GM19239 (cell line): ENCODE results near the gene AIDA.
A peak's percentile ranks its signal among the peaks of the same experiment; 100 is the strongest.
"Not testable (repeated sequence)": the region's sequence is repeated elsewhere in the genome, so short reads cannot be mapped to it uniquely, and the experiment has no call there.

Source experiments
- DNase-seq: peaks from one replicate; pipeline ENCODE4 v3.0.0; 2011; ENCODE audit warnings: low spot score; ENCODE audit not compliant: insufficient read length
- FAIRE-seq: peaks from 2 replicates; lab custom pipeline; 2011; peaks lifted over from hg19 to GRCh38; lab: Jason Lieb, UNC

The AIDA gene

GRCh38 chr1:222712253-222713090, at the start of gene AIDA, which contains the start of gene BROX:
TSS of gene AIDA (minus strand) at chr1:222712491. CDS start at chr1:222712317, 174 bp downstream.
TSS of gene BROX (plus strand) at chr1:222712564. CDS start at chr1:222715700, 3,136 bp downstream.
- FAIRE-seq, result peak; percentile 81
- DNase-seq, result peak; percentile 67

GRCh38 chr1:222761083-222761482, 48.8 kb upstream of the AIDA start:
- FAIRE-seq, result no peak
- DNase-seq, result no peak

GRCh38 chr1:222759451-222760035, 47.3 kb upstream of the AIDA start:
- FAIRE-seq (no peak), DNase-seq (no peak)

- FAIRE-seq (no peak), DNase-seq (no peak)
These were observed 45.5 kb upstream of the AIDA start for GRCh38 chr1:222757646-222758268.

DNA sequence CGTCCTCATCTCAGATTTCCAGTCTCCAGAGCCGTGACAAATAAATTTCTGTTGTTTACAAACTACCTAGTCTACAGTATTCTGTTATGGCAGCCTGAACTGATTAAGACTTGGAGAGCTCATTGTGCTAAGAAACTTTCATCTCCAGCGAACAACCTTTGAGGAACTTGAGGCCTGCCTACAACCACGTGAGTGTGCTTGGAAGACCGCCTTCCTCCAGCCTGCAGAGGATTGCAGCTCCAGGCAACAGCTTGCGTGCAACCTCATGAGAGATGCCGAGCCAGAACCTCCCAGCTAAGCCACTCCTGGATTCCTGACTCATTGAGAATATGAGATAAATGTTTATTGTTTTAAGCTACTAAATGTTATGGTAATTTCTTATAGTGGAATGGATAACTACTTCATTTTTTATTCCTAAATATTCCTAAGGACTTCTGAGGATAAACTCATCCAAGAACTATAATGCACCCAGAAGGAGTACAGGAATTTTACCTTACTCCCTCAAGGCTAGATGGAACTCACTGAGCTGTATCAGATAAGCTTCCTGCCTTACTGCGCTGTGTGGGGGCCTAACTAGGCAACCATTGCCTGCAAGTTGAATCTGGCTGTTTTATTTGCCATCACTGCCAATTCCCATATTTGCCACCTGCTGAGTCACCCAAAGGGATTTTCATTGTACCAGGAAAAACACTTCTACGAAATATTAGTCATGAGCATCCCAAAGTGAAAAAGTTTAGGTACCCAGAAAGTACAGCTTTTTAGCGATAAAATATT, 42.3 kb upstream of the AIDA start:
- DNase-seq (no peak), FAIRE-seq (no peak)

DNA sequence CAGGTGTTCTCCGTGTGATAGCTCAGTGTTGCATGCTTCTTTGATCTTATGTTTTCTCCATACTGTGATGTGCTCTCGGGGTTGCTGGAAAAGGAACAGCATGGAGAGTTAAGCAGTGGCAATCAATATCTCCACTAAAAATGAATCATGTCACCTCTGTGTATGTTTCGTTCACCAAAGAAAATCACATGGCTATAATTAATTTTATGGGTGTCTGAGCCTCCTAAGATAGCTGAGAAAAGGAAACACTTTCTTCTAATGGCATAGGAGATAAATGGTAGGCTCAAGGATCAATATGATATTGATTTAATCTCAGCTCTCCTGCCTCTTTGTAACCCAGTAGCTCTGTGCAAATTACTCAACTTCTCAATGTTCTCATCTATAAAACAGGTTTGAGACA, 39.0 kb upstream of the AIDA start:
- DNase-seq, result no peak
- no peak for FAIRE-seq

DNA sequence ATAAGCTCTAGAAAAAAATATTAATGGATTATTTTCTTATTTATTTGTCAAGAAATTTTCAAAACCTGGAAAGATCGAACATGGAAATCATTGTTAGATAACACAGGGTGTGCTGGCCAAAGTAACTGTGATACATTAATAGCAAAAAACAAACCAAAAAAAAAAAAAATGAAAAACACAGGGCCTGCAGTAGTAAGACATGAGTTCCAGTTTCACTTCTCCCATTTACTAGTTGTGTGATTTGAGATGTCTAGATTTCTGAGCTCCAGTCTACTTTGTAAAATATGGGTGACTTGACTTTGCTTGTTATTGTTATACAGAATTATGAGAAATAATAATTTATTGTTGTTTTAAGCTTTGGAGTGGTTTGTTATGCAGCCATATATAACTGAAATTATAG, 38.4 kb upstream of the AIDA start:
- peak; percentile 10 for DNase-seq
- no peak for FAIRE-seq

GRCh38 chr1:222749927-222750326, 37.6 kb upstream of the AIDA start:
- no peak for FAIRE-seq
- no peak for DNase-seq

GRCh38 chr1:222741630-222742457, 29.6 kb upstream of the AIDA start:
- not testable (repeated sequence) for FAIRE-seq, DNase-seq

GRCh38 chr1:222739929-222740328, 27.6 kb upstream of the AIDA start:
- FAIRE-seq (no peak), DNase-seq (no peak)

GRCh38 chr1:222739465-222739864, 27.2 kb upstream of the AIDA start:
- DNase-seq, result no peak
- no peak for FAIRE-seq

DNA sequence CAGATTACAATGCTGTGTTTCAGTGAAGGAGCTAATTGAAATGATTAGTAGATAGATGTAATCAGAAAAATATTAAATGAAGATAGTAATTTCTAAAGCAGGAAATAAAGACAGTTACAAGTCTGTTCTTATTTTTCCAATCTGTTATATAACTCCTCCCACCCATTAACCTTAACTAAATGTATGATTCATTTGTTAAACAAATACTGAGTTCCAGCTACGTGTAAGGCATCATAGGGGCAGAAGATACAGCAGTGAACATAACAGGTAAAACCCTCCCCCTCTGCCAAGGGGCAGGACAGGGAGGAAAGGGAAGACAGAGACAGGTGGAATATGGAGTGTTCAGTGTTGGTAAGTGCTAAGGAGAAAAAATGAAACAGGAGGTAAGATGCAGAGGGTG, 24.7 kb upstream of the AIDA start, which contains the start of gene FAM177B:
TSS of gene FAM177B (plus strand) at position 231 of the 400 bp plus-strand sequence. CDS start 9,344 bp downstream, outside the sequence.
- no peak for DNase-seq
- no peak for FAIRE-seq

DNA sequence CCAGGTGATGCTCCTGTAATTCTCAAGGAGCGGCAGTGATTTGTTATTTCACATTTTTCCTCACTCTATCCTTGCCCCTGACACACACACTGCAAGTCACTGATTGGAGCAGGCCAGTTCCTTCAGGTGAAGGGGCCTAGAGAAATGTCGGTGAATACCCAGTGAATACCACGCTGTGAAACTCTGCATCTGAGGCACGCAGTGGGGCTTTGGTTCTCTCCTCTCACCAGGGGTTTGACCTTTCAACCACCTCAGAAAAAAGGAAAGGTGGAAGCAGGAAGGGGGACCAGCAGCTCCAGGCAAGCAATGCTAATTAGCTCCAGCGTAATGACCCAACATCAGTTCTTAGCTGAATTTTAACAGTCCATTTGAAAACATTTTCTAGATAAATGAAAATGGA, 24.2 kb upstream of the AIDA start:
- FAIRE-seq, result no peak
- no peak for DNase-seq

DNA sequence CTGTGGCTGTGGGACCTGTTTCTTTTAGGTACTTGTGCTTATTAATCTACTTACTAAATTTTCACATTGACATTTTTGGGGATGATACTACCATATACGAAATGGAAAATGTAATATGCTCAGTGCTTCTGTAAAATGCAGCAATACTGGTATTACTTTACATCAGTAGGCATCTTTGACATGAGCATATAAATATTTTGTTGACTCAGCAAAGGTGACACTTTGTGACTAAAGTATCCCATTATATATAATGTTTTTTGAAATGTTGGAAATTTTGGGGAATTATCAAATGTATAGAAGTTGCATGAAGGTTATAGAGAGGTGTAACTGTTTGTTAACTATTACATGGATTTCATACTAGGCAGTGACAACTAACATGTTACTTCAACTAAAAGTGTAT, 22.4 kb upstream of the AIDA start:
- DNase-seq, result no peak
- no peak for FAIRE-seq

GRCh38 chr1:222732216-222733159, 20.2 kb upstream of the AIDA start:
- FAIRE-seq (peak; percentile 97), DNase-seq (peak; percentile 15)

GRCh38 chr1:222730866-222731265, 18.6 kb upstream of the AIDA start:
- peak; percentile 47 for FAIRE-seq
- DNase-seq, result no peak

DNA sequence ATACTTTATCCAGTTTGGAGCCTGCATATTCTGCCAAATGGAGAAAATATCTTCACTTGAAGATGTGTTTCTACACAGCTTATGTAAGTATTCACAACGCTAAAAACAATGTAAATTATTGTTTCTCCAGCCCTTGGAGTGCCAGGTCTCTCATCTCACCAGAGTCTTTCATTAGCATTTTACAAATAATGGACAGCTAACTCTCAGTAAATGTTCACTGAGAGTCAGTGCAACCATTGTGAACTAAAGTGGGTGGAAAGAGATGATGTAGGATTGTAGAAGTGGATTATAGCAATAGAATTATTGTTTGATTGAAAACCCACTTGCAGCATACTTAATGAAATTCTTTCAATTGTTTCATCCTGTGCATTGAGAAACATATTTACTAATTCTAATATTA, 16.5 kb upstream of the AIDA start:
- DNase-seq (no peak), FAIRE-seq (no peak)

- FAIRE-seq (no peak), DNase-seq (no peak)
These were observed 4.1 kb upstream of the AIDA start for GRCh38 chr1:222716393-222716792.
